ENCODE results near the gene TLCD1.

- TF ChIP-seq CTCF (tag by site-specific recombination; IDR thresholded peaks at IDR 0.05) (no peak), ZNF654 (tag by site-specific recombination; IDR thresholded peaks at IDR 0.05; ENCODE audit: low read depth) (no peak), REST (tag by site-specific recombination; IDR thresholded peaks at IDR 0.05) (no peak), ZBTB44 (tag by site-specific recombination; IDR thresholded peaks at IDR 0.05) (no peak), ZNF274 (IDR thresholded peaks at IDR 0.05; ENCODE audit: low read length) (no peak), ZNF274 (tag by site-specific recombination; IDR thresholded peaks at IDR 0.05; ENCODE audit: borderline replicate concordance) (no peak), ZNF157 (tag by site-specific recombination; IDR thresholded peaks at IDR 0.05) (no peak), ZNF704 (tag by site-specific recombination; IDR thresholded peaks at IDR 0.05) (no peak), ZFP69B (tag by site-specific recombination; IDR thresholded peaks at IDR 0.05) (no peak), SCRT2 (tag by site-specific recombination; IDR thresholded peaks at IDR 0.05) (no peak), ZIC2 (tag by site-specific recombination; IDR thresholded peaks at IDR 0.05) (no peak), ZNF223 (tag by site-specific recombination; IDR thresholded peaks at IDR 0.05) (no peak), BCL11A (tag by site-specific recombination; IDR thresholded peaks at IDR 0.05; ENCODE audit: low read depth) (no peak), SP7 (tag by site-specific recombination; IDR thresholded peaks at IDR 0.05) (no peak)
These were observed 23.8 kb downstream of the TLCD1 start for GRCh38 chr17:28702026-28702751.
